ENCODE results near the gene TSBP1. TPM values are rescaled to one million over a fixed set of nuclear protein-coding genes. Genes with fewer than 3 reads are reported as not detected.

The TSBP1 gene
- total RNA-seq, 1 experiment from 2014 or later, result not detected

- no peak overlapping the region for H2AK5ac ChIP-seq (ENCODE audit: insufficient read length, low read length)
- no peak overlapping the region for H3K23ac ChIP-seq (ENCODE audit: insufficient read length, low read depth, low read length)
- no peak overlapping the region for H3K18ac ChIP-seq (ENCODE audit: insufficient read length, low read depth, low read length)
- H4K5ac ChIP-seq (ENCODE audit: insufficient read length, low read depth, low read length), result no peak overlapping the region
- no peak overlapping the region for H2BK120ac ChIP-seq (ENCODE audit: low read depth, low read length, poor library complexity, severe bottlenecking)
- Mint-ChIP-seq H3K27ac (no peak overlapping the region), H3K27me3 (ENCODE audit: low read depth) (no peaks in the 10 kb centered on the region; the same call in none of the 2 replicates), H3K4me1 (no peaks in the 10 kb centered on the region), H3K4me3 (no peak overlapping the region), H3K36me3 (ENCODE audit: insufficient read depth in 1 of 3, low read depth in 3 of 3) (0 out of 7 replicates have a peak, but pooled peaks cover 0 to 2% (median 0%) of the 10 kb centered on the region in 3 experiments), H3K9me3 (peaks cover 4 to 12% of the 10 kb centered on the region in 2 experiments; a peak in 2 of 5 replicates)
- H3K27ac ChIP-seq (ENCODE audit: insufficient read length, low read depth, low read length), result no peak overlapping the region
- no CpG with 5 or more reads among the region's 6 CpGs for WGBS (ENCODE audit: extremely low coverage, insufficient read length, low lambda C conversion rate)
- no peak overlapping the region for H4K8ac ChIP-seq (replicated peaks; ENCODE audit: insufficient read length, low read depth, low read length)
- H4K20me1 ChIP-seq (ENCODE audit: control insufficient read depth, insufficient read depth, insufficient read length), result no peaks in the 10 kb centered on the region
- H3K9ac ChIP-seq (ENCODE audit: extremely low read depth, insufficient read length, low read length), result no peak overlapping the region
- no peaks in the 10 kb centered on the region for H3K9me3 ChIP-seq (ENCODE audit: control insufficient read depth, low read depth, low read length)
- no peak overlapping the region for H3K4ac ChIP-seq (ENCODE audit: low read depth, low read length)
- no peak overlapping the region for H2BK5ac ChIP-seq (ENCODE audit: insufficient read length, low read length)
- H3K14ac ChIP-seq (ENCODE audit: insufficient read depth, low read length), result no peak overlapping the region
- H3K4me2 ChIP-seq (ENCODE audit: insufficient read depth, insufficient read length, low read length), result no peak overlapping the region
- no peak overlapping the region for H2BK20ac ChIP-seq (ENCODE audit: low read depth, low read length, poor library complexity, severe bottlenecking)
- no peak overlapping the region for H2AFZ ChIP-seq (ENCODE audit: low read length)
- no peak overlapping the region for H4K91ac ChIP-seq (ENCODE audit: insufficient read length, low read depth, low read length)
- H3T11ph ChIP-seq (ENCODE audit: low read length), result no peak overlapping the region
- H2BK12ac ChIP-seq (ENCODE audit: insufficient read length, low read depth, low read length), result no peak overlapping the region
- H3K79me1 ChIP-seq (ENCODE audit: insufficient read depth, low read depth, low read length, poor library complexity, severe bottlenecking), result no peaks in the 10 kb centered on the region
- DNase-seq, result no peak
- no peaks in the 10 kb centered on the region for H3K27me3 ChIP-seq (ENCODE audit: insufficient read depth, low read length)
- TF ChIP-seq, protein P1, sequence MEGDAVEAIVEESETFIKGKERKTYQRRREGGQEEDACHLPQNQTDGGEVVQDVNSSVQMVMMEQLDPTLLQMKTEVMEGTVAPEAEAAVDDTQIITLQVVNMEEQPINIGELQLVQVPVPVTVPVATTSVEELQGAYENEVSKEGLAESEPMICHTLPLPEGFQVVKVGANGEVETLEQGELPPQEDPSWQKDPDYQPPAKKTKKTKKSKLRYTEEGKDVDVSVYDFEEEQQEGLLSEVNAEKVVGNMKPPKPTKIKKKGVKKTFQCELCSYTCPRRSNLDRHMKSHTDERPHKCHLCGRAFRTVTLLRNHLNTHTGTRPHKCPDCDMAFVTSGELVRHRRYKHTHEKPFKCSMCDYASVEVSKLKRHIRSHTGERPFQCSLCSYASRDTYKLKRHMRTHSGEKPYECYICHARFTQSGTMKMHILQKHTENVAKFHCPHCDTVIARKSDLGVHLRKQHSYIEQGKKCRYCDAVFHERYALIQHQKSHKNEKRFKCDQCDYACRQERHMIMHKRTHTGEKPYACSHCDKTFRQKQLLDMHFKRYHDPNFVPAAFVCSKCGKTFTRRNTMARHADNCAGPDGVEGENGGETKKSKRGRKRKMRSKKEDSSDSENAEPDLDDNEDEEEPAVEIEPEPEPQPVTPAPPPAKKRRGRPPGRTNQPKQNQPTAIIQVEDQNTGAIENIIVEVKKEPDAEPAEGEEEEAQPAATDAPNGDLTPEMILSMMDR (conservative IDR thresholded peaks at IDR 0.05), result no peak
- no peak overlapping the region for H3K56ac ChIP-seq (ENCODE audit: insufficient read length, low read depth, low read length)
- no peaks in the 10 kb centered on the region for H3K23me2 ChIP-seq (ENCODE audit: insufficient read length, low read depth, low read length, poor library complexity, severe bottlenecking)
- no peaks in the 10 kb centered on the region for H3K79me2 ChIP-seq (ENCODE audit: insufficient read depth, low read length)
- no peaks in the 10 kb centered on the region for H3K4me1 ChIP-seq (ENCODE audit: insufficient read depth, low read length)
- no peak overlapping the region for H2BK15ac ChIP-seq (ENCODE audit: low read depth, low read length)
These were observed 16.1 kb upstream of the TSBP1 start for GRCh38 chr6:32387589-32388340.

Measured in H9 (cell line).